Fibroblast of lung (primary cell): ENCODE data around the gene ALDH1L1.

ENCODE experiments used
- EZH2 ChIP-seq: IDR thresholded peaks from 2 replicates; pipeline ENCODE4 v1.5.1; 2012; ENCODE audit warnings: low read length, control low read depth, mild to moderate bottlenecking; ENCODE audit errors: missing control alignments
- TF ChIP-seq, protein P1 (sequence below), 2 donors: IDR thresholded peaks in 1 of 2; conservative IDR thresholded peaks in 1 of 2; 1 replicate in 1 of 2; 2 replicates in 1 of 2; pipeline ENCODE4 v1.5.1; 2011 to 2012; ENCODE audit warnings: low read length in 2 of 2, control low read depth in 1 of 2, inconsistent platforms in 1 of 2, low read depth in 1 of 2, mild to moderate bottlenecking in 1 of 2

DNA sequence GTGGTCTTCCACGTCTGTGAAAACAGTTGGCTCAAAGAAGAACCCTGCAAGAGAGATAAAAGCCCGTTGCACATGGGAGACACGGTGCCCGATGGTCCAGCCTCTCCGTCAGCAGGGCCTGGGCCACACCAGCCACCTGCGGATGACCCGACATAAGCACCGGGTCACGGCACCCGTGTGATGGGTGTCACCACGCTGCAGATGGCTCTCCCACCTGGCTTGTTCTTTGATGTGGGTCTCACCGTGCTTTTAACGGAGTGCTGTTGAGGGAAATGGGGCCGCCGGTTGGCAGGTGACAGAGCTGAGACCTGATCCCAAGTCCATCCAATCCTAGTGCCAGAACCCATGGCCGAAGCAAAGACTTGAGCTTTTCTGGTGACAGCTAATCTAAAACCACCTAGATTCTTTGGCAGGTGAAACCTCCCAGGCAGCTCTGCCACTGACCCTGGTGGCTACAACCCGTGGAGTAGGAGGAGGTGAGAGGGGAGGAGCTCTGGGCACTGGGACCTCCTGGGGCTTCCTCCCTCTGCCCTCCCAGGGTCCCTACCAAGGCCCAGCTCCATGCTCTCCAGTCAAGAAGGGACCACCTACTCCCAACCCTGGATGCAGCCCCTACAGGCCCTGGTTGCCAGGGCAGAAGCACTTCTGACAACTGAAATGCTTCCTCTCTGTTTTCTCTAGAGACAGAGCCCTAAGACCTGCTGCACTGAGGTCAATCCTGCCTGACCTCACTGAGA is 73.0 kb downstream of the ALDH1L1 start:
- no peak for TF ChIP-seq EZH2
- TF ChIP-seq, protein P1, sequence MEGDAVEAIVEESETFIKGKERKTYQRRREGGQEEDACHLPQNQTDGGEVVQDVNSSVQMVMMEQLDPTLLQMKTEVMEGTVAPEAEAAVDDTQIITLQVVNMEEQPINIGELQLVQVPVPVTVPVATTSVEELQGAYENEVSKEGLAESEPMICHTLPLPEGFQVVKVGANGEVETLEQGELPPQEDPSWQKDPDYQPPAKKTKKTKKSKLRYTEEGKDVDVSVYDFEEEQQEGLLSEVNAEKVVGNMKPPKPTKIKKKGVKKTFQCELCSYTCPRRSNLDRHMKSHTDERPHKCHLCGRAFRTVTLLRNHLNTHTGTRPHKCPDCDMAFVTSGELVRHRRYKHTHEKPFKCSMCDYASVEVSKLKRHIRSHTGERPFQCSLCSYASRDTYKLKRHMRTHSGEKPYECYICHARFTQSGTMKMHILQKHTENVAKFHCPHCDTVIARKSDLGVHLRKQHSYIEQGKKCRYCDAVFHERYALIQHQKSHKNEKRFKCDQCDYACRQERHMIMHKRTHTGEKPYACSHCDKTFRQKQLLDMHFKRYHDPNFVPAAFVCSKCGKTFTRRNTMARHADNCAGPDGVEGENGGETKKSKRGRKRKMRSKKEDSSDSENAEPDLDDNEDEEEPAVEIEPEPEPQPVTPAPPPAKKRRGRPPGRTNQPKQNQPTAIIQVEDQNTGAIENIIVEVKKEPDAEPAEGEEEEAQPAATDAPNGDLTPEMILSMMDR (conservative IDR thresholded peaks at IDR 0.05 in 1 of 2, IDR thresholded peaks at IDR 0.05 in 1 of 2; ENCODE audit: low read depth in 1 of 2, low read length in 2 of 2) = no peak
